Dedifferentiated amniotic fluid mesenchymal stem cell (primary cell): Measurements from ENCODE around the gene RAB15.

Experiments used
- DNase-seq: peaks from one replicate; pipeline ENCODE4 v3.0.0-alpha.2; 2016; ENCODE audit errors: extremely low spot score

RAB15 gene

DNA sequence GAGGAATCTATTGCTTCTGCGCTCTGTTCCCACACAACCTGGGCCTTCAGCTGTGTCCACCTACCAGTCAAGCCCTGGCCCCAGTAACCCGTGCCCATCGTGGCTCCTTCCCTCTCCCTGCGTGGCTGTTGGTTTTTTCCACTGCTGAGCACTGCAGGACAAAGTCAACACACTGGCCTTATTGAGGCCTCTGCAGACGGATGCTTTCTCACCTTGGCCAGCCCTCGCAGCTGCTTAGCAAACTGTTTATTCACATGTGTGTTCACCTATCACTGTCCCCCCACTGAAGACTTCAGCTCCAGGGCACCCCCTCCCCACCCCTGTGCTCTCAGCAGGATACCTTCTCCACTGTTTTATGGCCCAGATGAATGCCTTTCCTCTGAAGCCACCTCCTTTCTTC, 16.8 kb downstream of the RAB15 start:
- no peak for DNase-seq

DNA sequence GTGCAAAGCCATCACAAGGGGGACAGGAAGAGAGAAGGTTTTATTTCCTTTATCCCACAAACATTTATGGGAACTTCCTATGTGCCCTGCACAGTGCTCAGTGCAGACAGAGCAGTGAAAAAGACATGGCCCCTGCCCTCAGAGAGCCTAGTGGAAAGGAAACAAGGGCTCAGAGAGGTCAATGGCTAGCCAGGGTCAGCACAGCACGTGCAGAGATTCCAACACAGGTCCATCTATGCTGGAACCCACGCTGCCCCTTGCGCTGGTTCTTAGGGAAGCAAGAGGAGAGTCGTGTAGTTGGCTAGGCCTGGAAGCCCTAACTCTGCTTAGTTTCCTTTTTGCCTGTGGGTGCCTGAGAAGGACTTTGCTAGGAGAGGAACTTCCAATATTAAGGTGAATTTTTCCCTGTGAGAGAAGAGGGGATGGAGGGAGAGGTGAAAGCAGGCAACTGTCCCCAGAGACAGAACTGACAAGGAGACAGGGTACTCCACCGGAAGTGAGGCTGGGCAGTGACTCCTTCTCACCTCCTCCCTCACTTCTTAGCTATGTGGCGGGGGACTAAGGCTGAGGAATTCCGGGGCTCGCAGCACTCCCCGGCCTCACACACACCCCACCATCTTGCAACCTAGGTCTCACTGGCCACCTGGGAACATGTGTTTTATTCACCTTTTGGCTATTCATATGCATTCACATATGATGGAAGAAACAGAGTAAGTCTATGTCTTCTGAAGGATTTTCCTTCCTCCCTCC, 17.5 kb downstream of the RAB15 start:
- DNase-seq = no peak

DNA sequence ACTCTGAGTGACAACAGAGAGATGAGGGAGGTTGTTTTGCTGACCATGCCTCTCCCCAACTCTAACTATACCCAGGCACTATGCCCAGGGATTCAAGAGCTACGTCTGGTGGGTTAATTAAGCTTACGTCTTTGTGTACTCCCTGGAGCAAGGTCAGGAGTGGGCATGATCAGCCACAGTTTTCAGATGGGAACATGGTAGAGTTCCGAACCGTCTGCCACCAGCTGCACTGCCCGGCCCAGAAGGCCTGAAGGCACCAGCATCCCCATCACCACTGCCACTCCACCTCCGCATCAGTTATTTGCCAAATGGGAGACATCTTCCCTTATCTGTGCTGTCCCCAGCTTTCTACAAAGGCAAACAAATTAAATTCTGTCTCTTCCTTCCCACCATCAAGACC, 18.5 kb downstream of the RAB15 start:
- no peak for DNase-seq

DNA sequence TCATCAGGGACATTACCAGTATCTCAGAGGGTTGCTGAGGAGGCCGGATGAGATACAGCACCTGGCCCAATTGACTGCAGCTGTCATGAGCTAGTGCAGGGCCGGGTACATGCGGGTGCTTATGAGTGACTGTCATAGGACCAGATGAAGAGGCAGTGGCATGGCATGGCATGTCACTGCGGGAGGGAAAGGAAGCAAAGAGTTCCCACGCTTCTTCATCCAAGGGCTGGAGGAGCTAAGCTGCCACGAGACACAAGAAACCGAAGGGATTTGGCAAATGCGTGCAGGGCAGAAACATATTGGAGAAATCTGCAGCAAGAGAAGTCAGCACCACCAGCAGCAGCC, 18.9 kb downstream of the RAB15 start:
- no peak for DNase-seq

DNA sequence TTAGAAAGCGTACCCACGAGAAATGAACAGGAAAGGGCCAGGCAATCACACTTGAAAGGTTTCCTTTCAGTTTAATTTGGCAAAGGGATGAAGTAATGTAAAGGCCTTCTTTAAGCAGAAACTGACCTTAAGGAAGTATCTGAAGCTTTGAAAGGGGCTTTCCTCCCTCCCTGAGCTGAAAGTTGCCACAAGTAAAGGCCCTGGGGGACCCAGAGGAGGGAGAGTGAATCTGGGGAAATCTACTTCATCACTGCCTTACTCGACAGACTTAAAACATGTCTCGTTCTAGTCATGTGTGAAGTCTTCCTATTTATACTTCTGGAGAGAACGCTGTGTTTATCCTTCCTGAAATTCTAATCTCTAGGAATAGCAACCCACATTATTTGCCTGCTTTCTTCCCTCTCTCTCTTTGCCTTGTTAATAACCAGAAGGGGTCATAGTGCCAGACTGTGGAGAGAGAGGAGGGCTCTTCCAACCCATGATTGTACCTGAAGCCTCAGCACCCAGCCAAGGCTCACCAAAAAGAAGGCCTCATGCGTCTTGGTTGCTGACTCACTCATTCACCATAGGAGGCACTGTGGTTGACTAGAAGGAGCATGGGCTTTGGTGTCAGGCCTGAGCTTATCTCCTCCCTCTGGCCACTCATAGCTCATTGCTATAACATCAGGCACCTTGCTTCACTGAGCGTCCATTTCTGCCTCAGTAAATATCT, 19.4 kb downstream of the RAB15 start:
- no peak for DNase-seq

DNA sequence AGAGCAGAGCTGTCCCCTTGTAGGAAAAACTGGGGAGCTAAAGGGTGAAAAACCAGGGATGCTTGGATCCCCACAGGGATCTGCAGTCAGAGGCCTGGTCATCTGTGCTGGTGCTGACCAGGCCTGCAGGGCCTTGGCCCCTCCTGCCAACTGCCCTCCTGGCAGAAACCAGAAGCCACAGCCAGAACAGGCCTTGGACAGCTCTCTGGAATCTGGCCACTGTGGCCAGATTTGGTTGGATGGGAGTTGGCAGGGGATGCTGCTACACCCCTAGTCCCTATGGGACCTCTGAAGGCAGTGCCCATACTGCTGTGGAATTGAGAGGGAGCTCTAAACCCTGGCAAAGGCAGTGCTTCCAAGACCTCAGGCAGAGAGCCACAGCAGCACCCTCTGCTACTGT, 20.4 kb downstream of the RAB15 start:
- DNase-seq = no peak

DNA sequence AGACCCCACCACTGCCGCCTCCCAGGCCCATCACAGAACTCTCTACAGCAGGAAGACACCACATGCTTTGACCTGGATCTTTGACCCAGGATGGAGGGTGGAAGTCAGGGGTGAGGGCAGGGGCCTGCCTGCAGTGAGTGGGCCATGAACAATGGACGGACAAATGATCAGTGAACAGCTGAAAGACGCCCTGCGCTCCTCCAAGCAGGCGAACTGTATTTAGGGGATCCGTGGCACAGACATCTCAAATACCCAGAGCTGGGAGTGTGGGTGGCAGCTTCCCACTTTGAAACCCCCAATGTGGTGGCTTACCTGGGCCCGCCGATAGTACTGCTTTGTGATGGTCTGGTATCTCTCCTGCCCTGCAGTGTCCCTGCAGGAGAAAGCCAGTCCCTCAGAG, 20.8 kb downstream of the RAB15 start:
- no peak for DNase-seq

DNA sequence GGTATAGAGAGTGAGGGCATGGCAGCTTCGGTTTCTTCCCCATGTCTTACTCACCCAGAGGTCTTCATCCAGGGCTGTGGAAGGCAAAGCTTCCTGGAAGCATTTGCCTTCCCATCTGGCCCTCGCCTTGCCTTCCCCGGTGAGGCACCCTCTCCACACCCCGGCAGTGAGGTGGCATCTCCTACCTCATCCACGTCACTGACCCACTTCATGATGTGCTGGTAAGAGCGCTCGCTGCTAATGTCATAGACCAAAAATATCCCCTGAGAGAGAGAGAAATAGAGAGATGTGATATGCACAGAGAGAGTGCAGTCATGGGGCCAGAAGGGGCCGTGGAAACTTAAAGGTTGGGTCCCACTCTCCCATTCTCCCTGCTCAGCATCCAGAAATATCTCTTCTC, 21.2 kb downstream of the RAB15 start:
- no peak for DNase-seq

DNA sequence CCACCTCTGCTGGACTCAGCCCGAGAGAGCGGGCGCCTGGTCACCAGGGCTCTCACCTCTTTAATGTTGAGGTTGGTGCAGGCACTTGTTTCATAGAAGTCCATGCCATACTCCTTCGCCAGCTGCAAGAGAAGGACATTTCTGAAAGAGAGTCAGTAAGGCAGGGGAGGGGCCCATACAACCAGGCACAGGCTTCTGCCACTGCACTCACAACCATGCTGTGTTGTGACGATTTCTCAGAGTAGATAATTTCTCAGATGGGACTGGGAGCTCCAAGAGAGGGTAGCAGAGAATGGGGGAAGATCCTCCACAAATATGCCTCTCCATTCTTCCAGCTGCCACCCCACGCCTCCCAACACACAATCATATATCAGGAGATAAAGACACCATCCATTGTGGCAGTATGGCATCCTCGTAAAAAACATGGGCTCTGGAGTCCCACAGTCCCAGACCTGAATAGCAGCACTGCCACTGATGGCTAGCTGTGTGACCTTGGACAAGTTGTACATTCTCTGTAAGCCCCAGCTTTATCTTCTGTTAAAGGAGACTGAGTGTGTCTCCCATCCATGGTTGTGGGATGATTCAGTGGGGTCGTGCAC, 23.4 kb downstream of the RAB15 start:
- DNase-seq = no peak

DNA sequence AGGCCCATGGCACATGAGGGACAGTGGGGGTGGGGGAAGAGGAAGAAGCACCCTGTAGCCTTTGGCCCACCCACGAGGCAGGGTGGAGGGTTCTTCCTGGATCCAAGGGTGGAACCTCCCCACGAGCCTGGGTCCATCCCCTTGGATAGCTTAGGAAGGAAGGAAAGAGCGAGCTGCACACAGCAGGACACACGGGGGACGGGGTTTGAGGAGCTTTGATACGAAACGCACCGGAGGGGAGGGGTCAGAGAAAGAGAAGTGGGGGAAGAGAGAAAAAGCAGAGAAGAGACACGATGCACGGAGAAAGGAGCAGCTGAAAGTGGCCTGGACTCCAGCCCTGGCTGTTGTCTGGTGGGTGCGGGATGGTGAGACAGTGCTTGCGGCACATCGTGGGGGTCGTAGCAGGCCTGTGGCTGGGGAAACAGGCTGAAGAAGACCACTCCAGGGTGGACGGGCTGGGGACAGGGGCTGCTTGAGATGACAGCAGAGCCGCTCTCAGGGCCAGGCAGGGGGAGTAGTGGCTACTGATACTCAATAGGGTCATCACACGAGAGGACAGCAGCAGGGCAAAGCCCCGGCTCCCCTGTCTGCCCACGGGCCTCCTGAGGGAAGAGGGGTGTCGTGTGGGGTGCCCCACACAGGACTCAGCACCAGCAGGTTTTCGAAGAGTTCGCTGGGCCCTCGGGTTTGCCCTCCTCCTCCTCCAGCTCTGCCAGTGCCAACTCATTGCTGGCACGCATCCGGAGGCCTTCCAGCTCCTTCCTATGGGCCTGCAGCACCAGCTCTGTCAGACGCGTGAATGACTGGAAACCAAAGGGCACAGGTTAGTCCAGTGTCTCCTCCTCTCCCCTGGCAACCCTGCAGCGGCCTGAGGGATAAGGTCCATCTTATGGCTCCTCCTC, 24.2 kb downstream of the RAB15 start:
- DNase-seq = no peak

DNA sequence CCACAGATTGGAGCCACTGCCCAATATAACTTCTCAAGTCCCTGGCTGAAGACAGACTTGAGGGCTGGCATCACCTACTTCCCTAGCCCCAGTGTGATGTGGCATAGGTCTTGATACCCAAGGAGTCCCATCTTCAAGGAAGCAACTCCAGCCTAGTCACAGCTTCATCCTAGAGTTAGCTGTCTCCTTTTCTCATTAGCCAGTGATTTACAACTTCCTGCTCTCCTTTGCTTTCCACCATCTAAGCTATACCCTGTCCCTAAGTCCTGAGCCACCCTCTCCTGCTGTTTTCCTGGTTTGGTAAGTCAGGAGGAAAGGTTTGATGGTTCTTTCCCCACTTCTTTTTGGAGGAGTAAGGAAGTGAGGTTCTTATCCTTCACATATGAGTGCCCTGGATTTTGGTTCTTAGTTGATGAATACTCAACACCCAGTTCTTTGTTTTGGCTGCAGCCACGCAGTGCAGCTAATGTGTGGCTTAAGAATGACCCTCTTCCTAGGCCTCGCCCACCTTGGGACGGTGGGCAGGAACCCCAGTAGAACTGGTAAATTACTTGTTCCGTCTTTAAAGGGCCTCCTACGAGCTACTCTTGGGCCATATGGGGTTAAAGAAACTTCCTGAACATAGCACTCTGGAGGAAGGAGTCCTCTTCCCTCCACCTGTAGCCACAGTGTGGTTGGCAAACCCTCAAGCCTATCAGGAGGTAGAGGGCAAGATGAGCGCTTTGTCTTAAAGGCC, 25.7 kb downstream of the RAB15 start:
- no peak for DNase-seq

DNA sequence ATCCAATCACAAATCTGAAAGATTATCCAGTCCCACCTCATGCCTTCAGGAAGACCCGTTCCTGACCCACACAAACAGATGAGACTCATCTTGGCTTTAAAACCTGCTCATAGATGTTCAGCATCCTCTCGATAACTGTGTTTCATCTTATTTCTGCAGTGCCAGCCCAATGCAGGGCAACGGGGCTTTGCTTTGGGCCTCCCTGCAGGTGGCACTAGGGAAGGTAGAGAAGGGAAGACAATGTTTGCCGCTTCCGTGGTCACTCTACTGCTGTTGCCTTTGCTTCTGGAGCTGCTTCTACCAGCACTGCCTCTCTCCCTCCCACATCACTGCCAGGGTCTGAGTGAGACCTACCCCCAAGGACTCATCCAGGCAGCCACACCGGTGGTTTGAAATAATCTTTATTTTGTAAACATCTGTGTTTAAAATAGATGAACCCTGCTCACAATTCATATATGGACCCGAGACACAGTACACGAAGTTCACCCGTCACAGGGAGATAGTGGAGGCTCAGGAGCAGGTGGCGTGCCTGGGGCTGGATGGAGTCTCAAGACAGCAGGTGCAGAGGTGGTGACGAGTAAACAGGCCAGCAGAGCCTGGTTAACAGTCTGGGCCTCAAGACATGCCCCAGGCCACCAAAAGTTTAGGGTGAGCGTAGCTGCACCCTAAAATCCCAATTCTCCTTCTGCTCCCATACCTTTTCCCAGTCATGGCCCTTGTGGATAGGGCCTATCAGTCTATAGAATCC, 26.5 kb downstream of the RAB15 start:
- no peak for DNase-seq

DNA sequence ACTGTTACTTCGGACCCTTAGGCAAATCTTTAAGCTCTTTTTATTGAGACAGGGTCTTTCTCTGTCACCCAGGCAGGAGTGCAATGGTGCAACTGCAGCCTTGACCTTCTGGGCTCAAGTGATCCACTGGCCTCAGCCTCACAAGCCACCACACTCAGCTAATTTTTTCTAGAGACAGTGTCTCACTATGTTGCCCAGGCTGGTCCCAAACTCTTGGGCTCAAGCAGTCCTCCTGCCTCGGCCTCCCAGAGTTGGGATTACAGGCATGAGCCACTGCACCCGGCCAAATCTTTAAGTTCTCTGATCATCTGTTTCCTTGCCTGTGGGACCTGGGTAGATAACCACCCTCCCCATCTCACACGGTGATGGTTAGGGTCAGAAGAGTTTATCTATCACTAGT, 27.3 kb downstream of the RAB15 start:
- no peak for DNase-seq

DNA sequence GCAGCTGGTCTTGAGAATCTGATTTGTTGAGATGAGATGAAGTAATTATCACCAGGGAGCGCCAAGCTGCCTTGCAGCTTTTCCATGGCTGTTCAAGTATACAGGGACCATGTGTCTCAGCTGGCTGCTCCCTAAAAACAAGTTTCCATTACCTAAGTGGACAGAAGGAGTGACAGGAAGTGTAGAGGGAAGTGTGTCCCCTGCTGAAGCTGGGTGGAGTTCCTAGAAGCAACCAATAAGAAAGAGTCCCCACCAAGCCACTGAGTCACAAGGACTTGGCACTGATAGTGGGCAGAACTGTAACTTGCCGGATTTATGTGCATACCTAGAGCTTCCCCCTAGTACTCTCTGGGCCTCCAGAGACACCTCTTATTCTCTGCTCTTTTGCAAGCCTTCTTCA, 28.1 kb downstream of the RAB15 start:
- DNase-seq = no peak

DNA sequence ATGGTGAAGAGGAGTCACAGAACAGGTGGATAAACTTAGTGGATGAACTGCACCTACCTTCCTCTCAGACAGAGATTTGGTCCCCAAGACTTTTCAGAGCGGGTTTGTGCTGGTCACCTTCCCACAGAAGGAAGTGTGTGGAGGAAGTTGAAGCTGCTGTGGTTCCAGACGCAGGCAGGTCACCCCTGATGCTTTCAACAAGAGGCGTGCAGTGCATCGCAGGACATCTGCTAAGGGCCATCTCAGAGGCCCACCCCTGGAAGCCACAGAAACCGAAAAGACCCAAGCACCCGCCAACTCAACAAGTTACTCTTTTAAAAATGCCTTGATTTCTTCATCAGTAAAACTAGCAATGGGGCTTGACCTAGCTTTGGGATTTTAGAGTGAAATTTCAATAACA, 28.6 kb downstream of the RAB15 start:
- DNase-seq = no peak

DNA sequence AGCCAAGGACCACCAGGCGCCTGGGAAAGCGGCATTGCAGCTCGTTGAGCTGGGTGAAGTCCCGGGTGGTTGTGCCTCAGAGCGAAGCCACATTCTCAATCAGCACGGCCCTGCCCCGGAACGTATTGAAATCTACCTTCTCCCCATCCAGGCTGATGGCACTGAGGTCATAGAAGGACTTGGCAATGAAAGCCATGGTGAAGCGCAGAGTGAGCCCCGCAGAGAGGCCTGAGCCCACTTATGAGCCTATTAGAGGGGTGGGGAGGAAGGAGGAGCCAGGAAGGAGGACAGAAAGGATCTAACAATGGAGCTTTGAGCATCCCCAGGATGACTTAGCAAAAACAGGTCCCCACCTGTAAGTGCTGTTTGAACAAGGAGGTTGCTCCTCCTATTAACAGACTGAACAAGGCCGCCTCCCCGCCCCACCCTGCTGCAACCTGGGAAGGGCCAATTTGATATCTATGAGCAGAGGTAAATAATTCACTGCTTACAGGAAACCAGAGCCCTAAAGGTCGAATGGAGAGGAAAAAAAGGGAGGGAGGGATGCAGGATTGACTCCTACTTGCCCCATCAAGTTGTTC, 29.5 kb downstream of the RAB15 start, which contains the start of gene GPX2:
TSS of gene GPX2 (minus strand) at position 215 of the 581 bp plus-strand sequence. CDS start at position 196, 19 bp downstream.
- DNase-seq = no peak

DNA sequence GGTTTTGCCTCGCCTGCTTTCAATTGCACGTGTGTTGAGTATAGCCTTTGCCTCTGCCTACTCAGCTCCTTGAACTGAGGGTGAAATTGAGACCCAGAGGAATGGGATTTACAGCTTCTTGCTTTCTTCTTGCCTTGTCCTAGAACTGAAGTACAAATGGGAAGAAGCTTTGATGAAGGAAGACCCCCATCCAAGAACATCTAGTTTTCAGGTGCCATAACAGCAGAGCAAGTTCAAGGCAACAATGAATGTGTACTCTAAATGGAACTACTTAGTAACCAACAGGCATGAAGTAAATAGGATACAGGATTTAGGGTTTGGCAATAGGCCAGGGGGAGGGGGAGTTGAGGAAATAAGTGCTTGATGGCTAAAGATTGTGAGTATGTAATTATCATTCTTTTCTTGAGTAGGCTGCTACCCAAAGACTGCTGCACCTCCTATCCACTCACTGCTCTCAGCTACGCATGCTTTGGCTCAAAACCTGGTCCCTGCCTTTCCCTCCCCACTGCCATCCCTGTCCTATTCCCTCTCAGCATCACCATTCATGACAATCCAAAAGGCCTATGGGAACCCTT, 31.7 kb downstream of the RAB15 start:
- no peak for DNase-seq

DNA sequence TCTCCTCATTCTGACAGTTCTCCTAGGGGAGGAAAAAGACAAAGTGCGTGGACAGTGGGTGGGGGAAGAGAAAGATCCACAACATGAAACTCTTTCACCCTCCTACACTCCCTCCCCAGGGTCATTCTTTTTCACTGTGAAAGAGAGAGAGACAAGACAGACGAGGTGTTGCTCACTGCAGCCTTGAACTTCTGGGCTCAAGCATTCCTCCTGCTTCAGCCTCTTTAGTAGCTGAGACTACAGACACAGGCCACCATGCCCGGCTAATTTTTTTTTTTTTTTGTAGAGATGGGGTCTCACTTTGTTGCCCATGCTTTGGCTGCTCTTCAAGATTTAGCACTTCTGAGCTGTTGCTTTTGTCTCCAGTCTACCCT, 32.3 kb downstream of the RAB15 start:
- no peak for DNase-seq

DNA sequence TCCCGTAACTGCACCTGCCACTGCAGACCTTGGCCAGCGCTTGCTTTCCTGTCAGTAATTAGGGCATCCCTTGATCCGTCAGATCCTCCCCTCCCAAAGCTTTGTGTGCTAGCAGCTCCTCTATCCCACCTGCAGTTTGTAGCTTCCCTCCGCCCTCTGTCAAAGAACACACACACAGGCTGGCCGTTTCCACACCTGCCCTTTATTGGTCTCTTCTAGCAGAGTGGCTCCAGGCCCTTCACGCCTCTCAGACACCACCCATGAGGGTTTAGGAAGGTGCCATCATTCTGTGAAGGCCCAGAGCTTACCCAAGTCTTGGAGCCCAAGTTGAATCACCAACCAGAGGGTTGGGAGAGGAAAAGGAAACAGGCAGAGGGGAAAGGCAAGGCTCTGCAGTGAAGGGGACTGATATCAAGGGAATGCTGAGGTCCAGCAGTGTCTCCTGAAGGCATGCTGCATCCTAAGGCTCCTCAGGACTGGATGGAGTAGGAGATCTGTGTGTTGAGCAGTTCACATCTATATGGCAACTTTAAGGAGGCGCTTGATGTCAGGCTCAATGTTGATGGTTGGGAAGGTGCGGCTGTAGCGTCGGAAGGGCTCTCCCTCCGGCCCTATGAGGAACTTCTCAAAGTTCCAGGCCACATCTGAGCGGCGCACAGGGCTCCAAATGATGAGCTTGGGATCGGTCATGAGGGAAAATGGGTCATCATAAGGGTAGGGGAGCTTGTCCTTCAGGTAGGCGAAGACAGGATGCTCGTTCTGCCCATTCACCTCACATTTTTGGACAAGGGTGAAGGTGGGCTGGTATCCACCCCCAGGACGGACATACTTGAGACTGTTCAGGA, 32.9 kb downstream of the RAB15 start:
- DNase-seq = no peak
